OCI-LY7 (cell line): ENCODE results near the gene STN1. TPM values are rescaled to one million over a fixed set of nuclear protein-coding genes. Genes with fewer than 3 reads are reported as not detected.

Experiments
- BruUV-seq: library from RNA; stranded (reverse); fragments of 400-500 nt; replicated peaks from 2 replicates; lab custom pipeline; 2021; lab: Mats Ljungman, UMichigan
- CTCF ChIA-PET: fragments of 300-600 bp; sonication (Branson Sonifier 250); formaldehyde crosslinking; loops from one replicate; lab custom pipeline; 2022; ENCODE audit warnings: antibody characterized with exemption; ENCODE audit not compliant: unreplicated experiment; lab: Charles Lee
- POLR2A ChIA-PET: fragments of 300-600 bp; sonication (Branson Sonifier 250); formaldehyde crosslinking; loops from one replicate; lab custom pipeline; 2022; ENCODE audit warnings: antibody characterized with exemption; lab: Charles Lee
- DNase-seq: peaks from one replicate; pipeline ENCODE4 v3.0.0-alpha.2; 2015; ENCODE audit warnings: low spot score
- H2AFZ ChIP-seq: fragments of 200-600 bp; sonication (generic), shearing (Covaris generic); 2 replicates; pipeline ENCODE4 v1.6.1; 2014; ENCODE audit warnings: mild to moderate bottlenecking, antibody characterized with exemption, low read length, moderate library complexity
- H3K27ac ChIP-seq: fragments of 200-600 bp; sonication (generic); 2 replicates; pipeline ENCODE4 v1.5.1; 2014; ENCODE audit warnings: mixed run types, low read depth, mild to moderate bottlenecking, moderate library complexity, low read length, inconsistent platforms; ENCODE audit not compliant: poor library complexity, severe bottlenecking
- H3K36me3 ChIP-seq: fragments of 200-600 bp; sonication (generic); 2 replicates; pipeline ENCODE4 v1.6.1; 2014; ENCODE audit warnings: mild to moderate bottlenecking, antibody characterized with exemption, low read length, moderate library complexity, mixed read lengths; ENCODE audit not compliant: insufficient read depth
- H3K4me1 ChIP-seq: fragments of 200-600 bp; sonication (generic); 2 replicates; pipeline ENCODE4 v1.5.1; 2014; ENCODE audit warnings: mild to moderate bottlenecking, low read length; ENCODE audit not compliant: insufficient read depth, poor library complexity, severe bottlenecking
- H3K4me2 ChIP-seq: fragments of 200-600 bp; sonication (generic); 2 replicates; pipeline ENCODE4 v1.6.1; 2014; ENCODE audit warnings: mild to moderate bottlenecking, low read length
- H3K4me3 ChIP-seq: fragments of 200-600 bp; sonication (generic); 2 replicates; pipeline ENCODE4 v1.5.1; 2014; ENCODE audit warnings: mild to moderate bottlenecking, low read depth, low read length; ENCODE audit not compliant: poor library complexity, severe bottlenecking
- H3K79me2 ChIP-seq: fragments of 200-600 bp; sonication (generic); 2 replicates; pipeline ENCODE4 v1.6.1; 2016; ENCODE audit warnings: low read depth, mild to moderate bottlenecking, low read length, moderate library complexity, mixed read lengths; ENCODE audit not compliant: insufficient read depth
- H3K9me2 ChIP-seq: fragments of 200-600 bp; sonication (generic); 2 replicates; pipeline ENCODE4 v1.6.1; 2016; ENCODE audit warnings: mild to moderate bottlenecking, low read length, mixed read lengths; ENCODE audit not compliant: insufficient read depth
- H3K9me3 ChIP-seq: fragments of 200-600 bp; sonication (generic); 2 replicates; pipeline ENCODE4 v1.6.1; 2014; ENCODE audit warnings: mild to moderate bottlenecking, mixed run types, low read length, mixed read lengths
- H4K20me1 ChIP-seq: fragments of 200-600 bp; sonication (generic); 2 replicates; pipeline ENCODE4 v1.6.1; 2014; ENCODE audit warnings: mild to moderate bottlenecking, antibody characterized with exemption, low read length, moderate library complexity, mixed read lengths; ENCODE audit not compliant: insufficient read depth
- CTCF ChIP-seq: fragments of 200-600 bp; sonication (generic); conservative IDR thresholded peaks from 2 replicates; pipeline ENCODE4 v1.5.1; 2014; ENCODE audit warnings: mild to moderate bottlenecking, antibody characterized with exemption, low read length, moderate library complexity, mixed read lengths
- EZH2phosphoT487 ChIP-seq: fragments of 200-600 bp; sonication (generic); IDR thresholded peaks from 2 replicates; pipeline ENCODE4 v1.6.1; 2018; ENCODE audit warnings: low read depth, borderline replicate concordance, mild to moderate bottlenecking, mixed run types, antibody characterized with exemption, low read length, moderate library complexity, mixed read lengths
- intact Hi-C: fragments of 100-400 bp; cut with micrococcal nuclease; formaldehyde crosslinking; loops from one replicate; pipeline ENCODE4 v1.10.0; 2022; ENCODE audit not compliant: unreplicated experiment
- total RNA-seq, 2 experiments: library from RNA; depleted of rRNA in 1 of 2; stranded (reverse); fragments of >200 nt in 1 of 2; shearing (Covaris generic) in 1 of 2; gene quantifications; 2 replicates each; pipeline ENCODE4 v1.2.3, GENCODE V29; 2014 to 2022

The STN1 gene
- total RNA-seq, 2 experiments from 2014 or later, result 19.5 to 24.5 TPM

- Histone ChIP-seq H3K27ac (no peak overlapping the region), H2AFZ (no peak overlapping the region), H3K79me2 (no peaks in the 10 kb centered on the region), H3K9me2 (no peaks in the 10 kb centered on the region), H3K4me1 (no peaks in the 10 kb centered on the region), H4K20me1 (no peaks in the 10 kb centered on the region), H3K9me3 (no peaks in the 10 kb centered on the region), H3K4me3 (no peak overlapping the region), H3K36me3 (no peaks in the 10 kb centered on the region), H3K4me2 (no peak overlapping the region)
- no peak for TF ChIP-seq CTCF
- no peak for TF ChIP-seq EZH2phosphoT487
- DNase-seq, result no peak
- ChIA-PET CTCF (no interaction called here), POLR2A (no interaction called here)
- BruUV-seq, result no TSS peak
- intact Hi-C loops, result no loop called here
Measured at GRCh38 chr10:103930449-103930848, 12.5 kb upstream of the STN1 start.

- Histone ChIP-seq H3K36me3 (no peaks in the 10 kb centered on the region), H3K9me3 (no peaks in the 10 kb centered on the region), H2AFZ (no peak overlapping the region), H3K4me1 (no peaks in the 10 kb centered on the region), H4K20me1 (no peaks in the 10 kb centered on the region), H3K9me2 (no peaks in the 10 kb centered on the region), H3K4me3 (no peak overlapping the region), H3K79me2 (no peaks in the 10 kb centered on the region), H3K4me2 (no peak overlapping the region), H3K27ac (no peak overlapping the region)
- DNase-seq, result no peak
- POLR2A ChIA-PET, result no interaction called here
- intact Hi-C loops, result no loop called here
- CTCF ChIA-PET, result no interaction called here
- no TSS peak for BruUV-seq
- TF ChIP-seq EZH2phosphoT487 (no peak), CTCF (no peak)
Measured at GRCh38 chr10:103929381-103929921, 11.5 kb upstream of the STN1 start.

GRCh38 chr10:103928784-103929183 lies 10.8 kb upstream of the STN1 start:
- no peaks in the 10 kb centered on the region for H3K9me2 ChIP-seq
- H3K4me2 ChIP-seq, result no peak overlapping the region
- BruUV-seq, result no TSS peak
- intact Hi-C loops, result no loop called here
- H3K4me1 ChIP-seq, result no peaks in the 10 kb centered on the region
- H4K20me1 ChIP-seq, result no peaks in the 10 kb centered on the region
- no peak for TF ChIP-seq CTCF
- TF ChIP-seq EZH2phosphoT487, result no peak
- no peaks in the 10 kb centered on the region for H3K79me2 ChIP-seq
- ChIA-PET POLR2A (no interaction called here), CTCF (no interaction called here)
- H3K36me3 ChIP-seq, result no peaks in the 10 kb centered on the region
- DNase-seq, result no peak
- no peaks in the 10 kb centered on the region for H3K9me3 ChIP-seq
- H3K27ac ChIP-seq, result no peak overlapping the region
- no peak overlapping the region for H3K4me3 ChIP-seq
- no peak overlapping the region for H2AFZ ChIP-seq
